Measurements from ENCODE around the gene GDI1.

DNA sequence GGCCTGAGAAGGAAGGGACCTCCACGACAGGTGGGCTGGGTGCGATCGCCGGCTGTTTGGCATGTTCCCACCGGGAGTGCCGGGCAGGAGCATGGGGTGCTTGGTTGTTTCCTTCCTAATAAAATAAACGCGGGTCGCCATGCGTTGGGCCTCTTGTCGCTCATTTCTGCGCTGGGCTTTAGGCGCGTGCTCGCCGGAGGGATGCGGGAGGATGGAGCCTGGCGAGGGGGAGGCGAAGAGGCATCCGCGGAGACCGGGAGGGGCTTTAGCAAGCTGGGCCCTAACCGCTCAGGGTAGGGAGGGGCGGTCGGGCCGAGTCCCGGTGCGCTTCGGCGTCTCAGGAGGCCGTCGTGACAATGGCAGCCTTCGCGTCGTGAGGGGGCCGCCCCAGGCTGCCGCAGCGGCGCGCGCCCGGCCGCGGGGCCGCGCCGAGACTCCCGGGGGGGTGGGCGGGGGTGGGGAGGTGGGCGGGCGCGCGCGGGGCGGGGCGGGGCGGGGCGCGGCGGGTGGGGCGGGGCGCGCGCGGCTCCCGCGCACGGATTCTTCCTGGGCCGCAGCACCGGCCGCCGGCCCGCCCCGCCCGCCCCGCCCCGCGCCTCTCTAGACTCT is 476 bp upstream of the GDI1 start:
- TF ChIP-seq, protein P1, sequence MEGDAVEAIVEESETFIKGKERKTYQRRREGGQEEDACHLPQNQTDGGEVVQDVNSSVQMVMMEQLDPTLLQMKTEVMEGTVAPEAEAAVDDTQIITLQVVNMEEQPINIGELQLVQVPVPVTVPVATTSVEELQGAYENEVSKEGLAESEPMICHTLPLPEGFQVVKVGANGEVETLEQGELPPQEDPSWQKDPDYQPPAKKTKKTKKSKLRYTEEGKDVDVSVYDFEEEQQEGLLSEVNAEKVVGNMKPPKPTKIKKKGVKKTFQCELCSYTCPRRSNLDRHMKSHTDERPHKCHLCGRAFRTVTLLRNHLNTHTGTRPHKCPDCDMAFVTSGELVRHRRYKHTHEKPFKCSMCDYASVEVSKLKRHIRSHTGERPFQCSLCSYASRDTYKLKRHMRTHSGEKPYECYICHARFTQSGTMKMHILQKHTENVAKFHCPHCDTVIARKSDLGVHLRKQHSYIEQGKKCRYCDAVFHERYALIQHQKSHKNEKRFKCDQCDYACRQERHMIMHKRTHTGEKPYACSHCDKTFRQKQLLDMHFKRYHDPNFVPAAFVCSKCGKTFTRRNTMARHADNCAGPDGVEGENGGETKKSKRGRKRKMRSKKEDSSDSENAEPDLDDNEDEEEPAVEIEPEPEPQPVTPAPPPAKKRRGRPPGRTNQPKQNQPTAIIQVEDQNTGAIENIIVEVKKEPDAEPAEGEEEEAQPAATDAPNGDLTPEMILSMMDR (conservative IDR thresholded peaks at IDR 0.05; ENCODE audit: low read length) = no peak
- no peak for TF ChIP-seq EZH2phosphoT487 (IDR thresholded peaks at IDR 0.05; ENCODE audit: borderline replicate concordance)
